NT2/D1 (cell line): ENCODE measurements around the gene DMD.

Source experiments
- SUZ12 ChIP-seq: IDR thresholded peaks from 2 replicates; pipeline ENCODE4 v1.6.1; 2011; ENCODE audit not compliant: insufficient read length, insufficient read depth; ENCODE audit errors: extremely low read depth
- YY1 ChIP-seq: IDR thresholded peaks from 2 replicates; pipeline ENCODE4 v1.6.1; 2011; ENCODE audit not compliant: insufficient read length, insufficient read depth
- ZNF274 ChIP-seq: IDR thresholded peaks from 2 replicates; pipeline ENCODE4 v1.6.1; 2011; ENCODE audit warnings: mild to moderate bottlenecking, low read depth, low read length

DNA sequence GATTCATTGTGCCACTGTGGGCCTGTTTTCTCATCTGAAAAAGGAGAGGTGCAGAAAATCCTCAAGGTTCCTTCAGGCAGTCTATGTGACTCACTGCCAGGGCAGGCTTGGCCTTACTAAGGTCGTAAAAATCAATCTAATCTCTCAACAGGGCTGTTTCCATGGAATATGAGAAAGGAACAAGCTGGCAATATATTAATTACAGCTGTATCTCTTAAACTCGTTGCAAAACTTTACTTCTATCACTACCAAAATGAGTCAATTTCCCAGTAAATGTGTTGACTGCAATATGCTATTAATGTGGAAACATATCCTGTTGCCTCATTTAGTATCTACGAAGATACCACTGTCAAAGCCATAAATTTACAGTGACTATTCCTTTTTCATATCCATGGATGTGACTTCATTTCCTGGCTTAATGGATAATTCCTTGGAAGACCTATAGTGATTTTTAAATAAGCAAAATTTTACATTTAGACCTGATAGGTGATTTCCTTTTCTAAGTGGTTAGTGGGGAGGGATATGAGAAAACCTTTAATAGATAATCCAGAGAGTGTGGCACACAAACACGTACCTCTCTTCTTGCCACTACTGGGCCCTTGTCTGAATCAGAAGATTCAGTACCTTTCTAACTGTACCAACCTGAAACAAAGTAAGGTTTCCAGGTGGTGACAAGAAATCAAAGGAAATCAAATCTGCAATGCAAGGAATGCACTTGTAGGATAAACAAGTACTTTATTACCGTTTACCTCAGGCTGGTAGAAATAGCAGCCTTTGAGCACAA lies 2012.1 kb downstream of the DMD start:
- TF ChIP-seq YY1 (no peak), SUZ12 (no peak), ZNF274 (no peak)
